A204.1 (cell line): ENCODE data around the gene EHMT1.
"Not testable (repeated sequence)": the region's sequence is repeated elsewhere in the genome, so short reads cannot be mapped to it uniquely, and the experiment has no call there.

Source experiments
- FAIRE-seq: peaks from 2 replicates; lab custom pipeline; 2012; peaks lifted over from hg19 to GRCh38; lab: Jason Lieb, UNC

The EHMT1 gene

DNA sequence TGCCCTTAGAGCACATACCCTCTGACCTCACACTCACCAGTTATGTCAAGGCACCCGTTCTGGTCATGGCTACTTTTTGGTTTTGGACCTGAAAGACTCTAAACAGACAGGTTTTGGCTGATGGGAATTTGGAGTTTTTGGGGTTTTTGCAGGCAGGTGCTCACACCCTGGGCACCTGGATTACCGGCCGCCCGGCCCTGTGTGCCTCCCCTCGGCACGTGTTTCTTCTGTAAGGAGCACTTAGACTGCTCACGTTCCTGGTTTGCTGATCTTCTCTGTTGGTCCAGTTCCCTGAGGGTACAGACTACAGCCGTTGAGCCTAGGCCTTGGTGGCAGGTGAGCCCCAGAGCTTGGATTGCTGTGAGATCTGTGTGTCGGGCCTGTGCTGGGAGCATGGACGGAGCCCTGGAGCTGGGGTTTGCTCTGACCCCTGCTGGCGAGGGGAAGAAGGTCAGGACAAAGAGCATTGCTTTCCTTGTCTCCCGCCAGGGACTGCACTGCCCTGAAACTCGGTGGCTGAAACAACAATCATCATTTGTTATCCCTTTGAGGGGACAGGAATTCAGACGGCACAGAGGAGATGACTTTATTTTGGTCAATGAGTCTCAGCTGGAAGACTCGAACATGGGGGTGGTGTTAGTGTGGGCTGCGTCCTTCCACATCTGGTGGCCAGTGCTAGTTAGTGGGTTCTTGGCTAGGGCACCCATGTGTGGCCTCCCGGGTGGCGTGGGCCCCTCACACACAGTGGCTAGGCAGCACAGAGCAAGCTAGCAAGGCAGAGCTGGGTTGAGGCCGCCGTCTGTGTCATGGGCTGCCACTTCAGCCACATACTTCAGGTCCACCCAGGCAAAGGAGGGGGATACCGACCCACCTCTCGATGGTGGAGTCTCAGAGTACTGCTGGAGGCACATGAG lies 76.4 kb downstream of the EHMT1 start:
- FAIRE-seq: no peak

DNA sequence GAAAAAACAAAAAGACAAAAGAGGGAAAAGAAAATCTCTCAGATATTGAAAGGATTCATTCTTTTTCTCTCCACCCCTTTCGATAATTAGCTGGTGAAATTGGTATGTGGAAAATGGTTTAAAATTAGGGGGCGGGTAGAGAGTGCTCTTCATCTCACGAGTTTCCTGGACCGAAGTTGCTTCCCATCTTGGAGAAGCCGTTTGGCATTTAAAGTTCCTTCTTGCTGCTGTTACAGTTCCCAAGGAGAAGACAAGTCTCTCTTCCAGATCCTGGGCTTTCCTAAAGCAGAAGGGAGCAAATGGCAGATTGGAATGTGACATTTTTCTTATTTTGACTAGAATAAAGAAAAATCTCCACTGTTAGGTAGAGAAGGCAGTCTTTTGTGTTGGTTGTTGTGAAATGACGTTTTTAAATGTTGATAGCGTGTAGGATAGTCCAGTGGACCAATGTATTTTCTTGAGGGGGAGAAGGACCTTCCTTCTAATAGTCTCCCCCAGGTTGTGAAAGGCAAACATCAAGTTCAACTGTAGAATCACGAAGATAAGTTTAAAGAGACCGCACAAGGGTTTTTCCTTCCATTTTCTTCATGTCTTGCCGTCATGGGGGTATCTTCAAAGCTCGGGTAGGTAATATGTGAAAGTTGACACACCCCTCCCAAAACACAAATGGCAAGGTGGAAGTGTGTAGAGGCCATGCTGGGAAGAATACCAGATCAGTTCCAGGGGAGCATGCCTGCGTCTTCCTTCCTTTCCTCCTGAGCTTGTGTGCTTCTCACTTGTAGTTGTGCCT lies 77.5 kb downstream of the EHMT1 start:
- FAIRE-seq: no peak

DNA sequence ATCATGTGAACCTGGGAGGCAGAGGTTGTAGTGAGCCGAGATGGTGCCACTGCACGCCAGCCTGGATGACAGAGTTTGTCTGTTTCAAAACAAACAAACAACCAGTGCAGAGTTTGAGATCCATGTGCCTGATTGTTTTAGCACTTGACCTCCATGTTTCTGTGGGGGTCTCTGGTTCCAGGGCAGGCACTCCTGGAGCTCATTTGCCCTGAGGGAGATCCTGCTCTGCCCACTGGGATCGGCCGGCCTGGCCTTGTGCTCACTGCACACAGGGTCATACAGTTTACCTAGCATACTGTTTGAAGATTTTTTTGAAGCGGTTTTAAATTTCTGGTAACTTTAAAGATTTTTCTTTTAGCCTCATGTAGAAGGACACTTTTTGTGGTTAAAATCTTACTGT lies 78.4 kb downstream of the EHMT1 start:
- FAIRE-seq: no peak

DNA sequence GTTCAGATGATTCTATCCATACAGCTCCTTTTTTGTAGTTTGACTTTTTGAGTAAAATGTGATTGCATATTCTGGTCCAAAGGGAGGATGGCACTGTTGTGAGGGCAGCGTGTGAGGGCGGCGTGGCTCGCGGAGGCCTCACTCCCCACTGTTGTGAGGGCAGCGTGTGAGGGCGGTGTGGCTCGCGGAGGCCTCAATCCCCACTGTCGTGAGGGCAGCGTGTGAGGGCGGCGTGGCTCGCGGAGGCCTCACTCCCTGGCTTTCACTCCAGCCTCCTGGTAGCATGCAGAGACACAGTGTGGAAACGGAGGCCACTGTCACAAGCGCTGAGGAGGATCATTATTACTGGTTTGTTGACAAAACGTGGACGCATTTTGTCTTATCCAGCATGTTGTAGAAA lies 79.0 kb downstream of the EHMT1 start:
- no peak for FAIRE-seq

DNA sequence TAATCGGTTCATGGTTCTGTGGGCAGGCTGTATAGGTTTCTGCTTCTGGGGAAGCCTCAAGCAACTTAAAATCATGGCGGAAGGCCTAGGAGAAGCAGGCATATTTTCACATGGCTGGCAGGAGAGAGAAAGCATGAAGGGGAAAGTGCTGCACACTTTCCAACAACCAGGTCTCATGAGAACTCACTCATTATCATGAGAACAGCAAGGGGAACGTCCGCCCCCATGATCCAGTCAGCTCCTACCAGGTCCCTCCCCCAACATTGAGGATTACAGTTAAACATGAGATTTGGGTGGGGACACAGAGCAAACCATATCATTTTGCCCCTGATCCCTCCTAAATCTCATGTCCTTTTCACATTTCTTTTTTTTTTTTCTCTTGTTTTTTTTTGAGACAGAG lies 82.1 kb downstream of the EHMT1 start:
- no peak for FAIRE-seq

DNA sequence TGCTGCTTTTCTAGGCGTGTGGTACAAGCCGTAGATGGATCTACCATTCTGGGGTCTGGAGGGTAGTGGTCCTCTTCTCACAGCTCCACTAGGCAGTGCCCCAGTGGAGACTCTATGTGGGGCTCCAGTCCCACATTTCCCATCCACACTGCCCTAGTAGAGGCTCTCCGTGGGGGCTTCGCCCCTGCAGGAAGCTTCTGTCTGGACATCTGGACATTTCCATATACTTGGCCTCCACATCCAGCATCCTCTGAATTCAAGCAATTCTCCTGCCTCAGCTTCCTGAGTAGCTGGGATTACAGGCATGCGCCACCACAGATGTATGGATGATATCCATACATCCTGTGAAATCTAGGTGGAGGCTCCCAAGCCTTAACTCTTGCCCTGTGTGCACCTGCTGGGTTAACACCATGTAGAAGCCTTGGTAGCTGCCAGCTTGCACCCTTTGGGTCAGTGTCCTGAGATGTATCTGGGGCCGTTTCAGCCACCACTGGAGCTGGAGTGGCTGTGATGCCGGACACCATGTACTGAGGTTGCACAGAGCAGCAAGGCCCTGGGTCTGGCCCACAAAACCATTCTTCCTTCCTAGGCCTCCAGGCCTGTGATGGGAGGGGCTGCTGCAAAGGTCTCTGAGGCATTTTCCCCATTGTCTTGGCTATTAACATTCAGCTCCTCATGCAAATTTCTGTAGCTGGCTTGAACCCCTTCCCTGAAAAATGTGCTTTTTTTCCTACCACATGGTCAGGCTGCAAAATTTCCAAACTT lies 84.0 kb downstream of the EHMT1 start:
- FAIRE-seq: no peak

DNA sequence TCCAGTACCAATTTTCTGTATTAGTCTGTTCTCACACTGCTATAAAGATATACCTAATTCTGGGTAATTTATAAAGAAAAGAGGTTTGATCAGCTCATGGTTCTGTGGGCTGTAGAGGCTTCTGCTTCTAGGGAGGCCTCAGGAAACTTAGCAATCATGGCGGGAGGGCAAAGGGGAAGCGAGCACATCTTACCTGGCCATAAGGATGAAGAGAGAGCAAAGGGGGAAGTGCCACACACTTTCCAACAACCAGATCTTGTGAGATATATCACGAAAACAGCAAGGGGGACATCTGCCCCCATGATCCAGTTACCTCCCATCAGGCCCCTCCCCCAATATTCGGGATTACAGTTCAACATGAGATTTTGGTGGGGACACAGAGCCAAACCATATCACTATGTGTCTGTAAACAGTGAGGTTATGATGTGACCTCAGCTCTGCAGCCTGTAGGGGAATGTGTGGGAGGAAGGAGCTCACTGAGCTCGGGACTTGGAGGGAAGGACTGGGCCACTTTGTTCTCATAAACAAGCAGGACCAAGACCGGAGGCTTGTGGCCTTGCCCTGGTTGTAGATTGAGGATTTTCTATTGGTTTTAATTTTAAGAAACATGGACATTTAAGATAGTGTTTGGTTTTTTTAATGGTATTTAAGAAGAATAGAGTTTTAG lies 85.2 kb downstream of the EHMT1 start:
- FAIRE-seq: no peak

DNA sequence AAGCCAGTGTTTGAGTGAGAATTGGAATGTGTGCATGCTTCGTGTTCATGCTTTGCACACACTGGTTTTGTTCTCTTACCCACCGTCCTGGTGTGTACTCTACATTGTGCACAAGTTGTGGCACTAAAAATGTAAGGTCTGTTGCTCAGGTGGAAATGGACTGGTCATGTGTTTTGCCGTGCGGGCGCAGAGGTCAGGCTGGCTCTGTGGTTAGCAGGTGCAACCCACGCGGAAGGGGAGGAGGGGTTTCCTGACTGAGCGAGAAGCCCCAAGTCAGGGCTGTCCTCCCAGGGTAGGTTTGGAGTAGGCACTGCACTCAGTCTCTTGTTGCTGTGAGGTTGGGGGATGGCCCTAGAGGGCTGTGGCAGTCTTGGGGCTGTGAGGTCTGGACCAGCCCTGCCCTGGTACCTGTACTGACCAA lies 86.6 kb downstream of the EHMT1 start:
- no peak for FAIRE-seq

DNA sequence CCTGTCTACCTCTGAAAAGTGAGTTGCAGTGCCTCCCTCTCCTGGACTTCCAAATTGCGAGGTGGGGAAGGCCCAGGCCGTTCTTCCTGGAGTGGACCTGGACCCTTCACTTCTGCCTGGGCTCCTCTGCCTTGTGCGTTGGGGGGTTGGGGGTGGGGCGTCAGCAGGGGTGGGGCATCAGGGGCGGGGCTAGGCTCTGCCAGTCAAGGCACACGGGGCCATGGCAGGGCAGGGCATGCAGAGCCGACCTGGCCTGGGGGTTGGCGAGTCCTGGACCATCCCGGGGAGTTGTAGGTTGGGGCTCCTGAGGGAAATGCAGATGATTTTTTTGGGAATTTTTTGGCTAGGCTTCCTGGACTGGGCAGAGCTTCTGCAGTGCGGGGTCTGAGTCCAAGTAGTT lies 87.1 kb downstream of the EHMT1 start:
- FAIRE-seq: no peak

DNA sequence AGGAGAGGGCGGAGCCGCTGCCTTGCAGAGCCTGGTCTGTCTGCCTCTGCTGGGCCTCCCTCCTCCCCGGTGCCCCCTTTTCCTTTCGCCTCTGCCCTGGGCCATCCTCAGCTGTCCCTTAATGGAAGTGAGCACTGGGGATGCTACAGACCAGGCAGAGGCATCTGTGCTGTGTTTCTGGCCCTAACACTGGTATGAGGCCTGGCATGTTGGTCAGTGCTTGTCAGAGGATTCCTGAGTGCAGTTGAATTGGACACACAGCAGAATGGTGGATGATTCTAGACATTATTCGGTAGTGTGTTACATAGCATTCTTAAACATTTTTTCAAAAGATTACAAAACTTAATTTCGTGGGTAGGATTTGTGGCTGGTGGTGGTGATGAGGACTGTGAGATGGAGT lies 88.6 kb downstream of the EHMT1 start:
- no peak for FAIRE-seq

DNA sequence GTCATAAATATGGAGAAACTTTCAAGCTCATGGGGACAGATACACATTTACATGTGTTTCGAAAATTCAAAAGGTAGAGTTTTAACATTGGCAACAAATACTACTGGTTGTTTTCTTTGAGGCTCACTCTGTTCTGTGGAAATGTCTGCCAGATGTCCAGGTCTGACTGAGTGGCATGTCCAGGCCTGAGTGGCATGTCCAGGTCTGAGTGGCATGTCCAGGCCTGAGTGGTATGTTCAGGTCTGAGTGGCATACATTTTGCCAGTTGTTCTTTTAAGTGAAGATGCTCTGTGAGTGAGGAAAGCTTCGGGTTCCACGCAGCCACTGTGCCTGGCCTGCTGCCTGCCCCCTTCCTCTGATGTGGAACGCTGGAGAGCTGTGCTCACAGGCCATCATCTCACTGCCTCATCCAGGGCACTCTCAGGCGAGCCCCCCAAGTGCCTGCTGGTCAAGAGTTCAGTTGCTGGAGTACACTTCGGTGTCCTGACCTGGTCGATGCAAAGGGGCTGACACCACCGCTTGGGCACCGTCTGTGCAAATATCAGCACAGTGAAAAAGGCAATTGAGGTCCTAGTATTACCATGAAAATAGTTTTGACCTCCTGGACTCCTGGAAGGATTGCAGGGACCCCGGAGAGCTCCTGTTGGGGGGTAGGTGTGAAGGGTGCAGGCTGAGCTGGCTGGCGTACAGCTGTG lies 89.9 kb downstream of the EHMT1 start:
- no peak for FAIRE-seq

DNA sequence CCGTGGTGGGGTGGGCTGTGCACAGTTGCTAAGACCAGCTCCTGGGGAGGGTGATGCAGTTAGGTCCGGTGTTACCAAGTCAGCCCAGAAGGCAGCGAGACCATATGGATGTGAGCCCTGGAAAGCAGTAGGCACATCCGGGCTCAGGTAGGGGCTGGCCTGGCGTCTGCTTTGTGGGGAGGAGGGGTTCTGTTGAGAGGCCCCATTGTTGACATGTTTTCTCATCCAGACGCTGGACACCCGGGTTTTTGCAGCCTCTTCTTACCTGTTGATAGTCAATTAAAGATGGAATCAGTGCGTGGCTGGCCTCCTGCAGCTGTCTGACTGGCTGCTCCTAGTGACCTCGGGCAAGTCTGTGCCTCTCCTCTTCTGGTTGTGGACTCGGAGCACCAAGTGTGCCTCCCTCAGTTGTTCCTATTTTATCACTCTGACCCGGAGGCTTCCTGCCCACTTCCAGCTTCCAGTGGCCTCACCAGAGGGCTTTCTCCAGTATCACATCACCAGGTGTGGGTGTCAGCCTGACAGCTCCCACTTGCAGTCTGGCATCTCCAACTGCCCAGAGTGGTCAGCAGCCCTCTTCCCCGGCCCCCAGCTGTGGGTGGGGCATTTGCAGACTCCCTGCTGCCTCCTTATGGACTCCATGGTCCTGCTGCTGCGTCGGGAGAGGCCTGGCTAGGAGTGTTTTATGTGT lies 90.8 kb downstream of the EHMT1 start:
- FAIRE-seq: no peak

DNA sequence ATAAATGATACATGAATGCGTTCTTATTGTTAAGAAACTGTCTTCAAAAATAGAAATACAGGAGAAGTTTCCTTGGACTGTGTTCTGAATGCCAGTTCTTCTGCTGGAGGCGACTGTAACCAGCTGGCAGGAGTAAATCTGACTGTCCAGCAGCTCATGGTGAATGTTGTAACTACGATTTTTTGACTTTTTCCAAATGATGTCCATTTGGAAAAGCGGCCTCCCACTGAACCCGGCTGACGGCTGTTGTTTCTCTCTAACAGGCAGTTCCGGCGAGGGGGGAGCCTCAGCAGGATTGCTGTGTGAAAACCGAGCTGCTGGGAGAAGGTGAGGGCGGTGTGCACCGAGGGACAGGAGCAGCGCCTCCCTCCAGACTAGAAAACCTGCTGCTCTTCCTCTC lies 91.9 kb downstream of the EHMT1 start:
- FAIRE-seq: no peak

DNA sequence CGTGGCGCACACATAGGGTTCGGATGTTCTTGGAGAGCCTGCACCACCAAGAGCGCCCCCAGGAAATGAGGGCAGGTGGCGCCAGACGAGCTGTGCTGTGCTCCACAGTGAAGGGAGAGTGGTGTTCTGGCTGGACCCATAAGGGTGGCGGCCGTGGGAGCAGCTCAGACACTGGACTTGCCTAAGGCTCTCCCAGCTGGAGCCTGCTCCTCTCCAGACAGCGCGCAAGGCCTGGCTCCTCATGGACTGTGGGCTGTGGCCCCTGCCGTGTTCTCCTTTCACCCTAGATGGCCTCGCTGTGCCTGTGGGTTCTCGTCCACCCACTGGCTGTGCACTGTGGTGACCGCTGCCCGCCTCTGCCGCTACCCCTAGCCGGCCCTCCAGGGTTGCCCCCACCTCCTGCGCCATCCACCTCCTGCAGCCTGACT lies 92.9 kb downstream of the EHMT1 start:
- FAIRE-seq: no peak

DNA sequence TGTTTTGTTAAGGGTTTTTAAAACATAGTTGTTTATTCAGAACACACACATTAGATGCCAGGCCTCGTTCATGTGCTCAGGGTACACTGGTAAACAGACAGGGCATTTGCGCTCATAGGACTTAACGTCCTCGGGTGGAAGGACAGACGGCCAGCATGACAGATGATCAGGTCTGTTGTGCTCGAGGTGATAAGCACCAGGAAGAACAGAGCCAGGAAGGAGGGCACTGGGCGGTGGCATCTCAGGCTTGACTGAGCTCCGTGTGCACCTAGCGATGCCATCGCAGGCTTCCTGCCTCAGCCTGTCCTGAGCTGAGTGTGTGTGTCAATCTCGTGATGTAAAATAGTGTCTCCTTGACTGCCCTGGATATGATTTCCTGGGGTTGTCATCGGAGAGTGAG lies 96.5 kb downstream of the EHMT1 start:
- no peak for FAIRE-seq

DNA sequence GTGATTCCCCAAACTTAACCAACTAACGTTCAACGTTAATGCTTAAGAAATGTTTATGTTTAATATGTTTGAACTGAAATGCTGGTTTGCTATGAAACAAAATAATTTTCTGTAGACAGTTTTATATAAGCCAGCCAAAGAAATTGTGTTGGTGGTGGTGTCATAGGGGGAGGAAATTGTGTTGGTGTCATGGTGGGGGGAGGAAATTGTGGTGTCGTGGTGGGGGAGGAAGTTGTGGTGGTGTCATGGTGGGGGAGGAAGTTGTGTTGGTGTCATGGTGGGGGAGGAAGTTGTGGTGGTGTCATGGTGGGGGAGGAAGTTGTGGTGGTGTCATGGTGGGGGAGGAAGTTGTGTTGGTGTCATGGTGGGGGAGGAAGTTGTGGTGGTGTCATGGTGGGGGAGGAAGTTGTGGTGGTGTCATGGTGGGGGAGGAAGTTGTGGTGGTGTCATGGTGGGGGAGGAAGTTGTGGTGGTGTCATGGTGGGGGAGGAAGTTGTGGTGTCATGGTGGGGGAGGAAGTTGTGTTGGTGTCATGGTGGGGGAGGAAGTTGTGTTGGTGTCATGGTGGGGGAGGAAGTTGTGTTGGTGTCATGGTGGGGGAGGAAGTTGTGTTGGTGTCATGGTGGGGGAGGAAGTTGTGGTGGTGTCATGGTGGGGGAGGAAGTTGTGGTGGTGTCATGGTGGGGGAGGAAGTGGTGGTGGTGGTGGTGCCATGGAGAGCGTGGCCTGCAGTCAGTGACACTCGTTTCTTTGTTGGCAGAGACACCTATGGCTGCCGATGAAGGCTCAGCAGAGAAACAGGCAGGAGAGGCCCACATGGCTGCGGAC lies 97.3 kb downstream of the EHMT1 start:
- FAIRE-seq: not testable (repeated sequence)

DNA sequence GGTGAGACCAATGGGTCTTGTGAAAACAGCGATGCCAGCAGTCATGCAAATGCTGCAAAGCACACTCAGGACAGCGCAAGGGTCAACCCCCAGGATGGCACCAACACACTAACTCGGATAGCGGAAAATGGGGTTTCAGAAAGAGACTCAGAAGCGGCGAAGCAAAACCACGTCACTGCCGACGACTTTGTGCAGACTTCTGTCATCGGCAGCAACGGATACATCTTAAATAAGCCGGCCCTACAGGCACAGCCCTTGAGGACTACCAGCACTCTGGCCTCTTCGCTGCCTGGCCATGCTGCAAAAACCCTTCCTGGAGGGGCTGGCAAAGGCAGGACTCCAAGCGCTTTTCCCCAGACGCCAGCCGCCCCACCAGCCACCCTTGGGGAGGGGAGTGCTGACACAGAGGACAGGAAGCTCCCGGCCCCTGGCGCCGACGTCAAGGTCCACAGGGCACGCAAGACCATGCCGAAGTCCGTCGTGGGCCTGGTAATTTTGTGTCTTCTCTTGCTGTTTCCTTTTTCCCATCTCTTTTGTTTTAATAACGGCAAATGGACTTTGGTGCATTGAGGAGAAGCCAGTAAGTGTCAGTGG lies 98.0 kb downstream of the EHMT1 start:
- FAIRE-seq: no peak

DNA sequence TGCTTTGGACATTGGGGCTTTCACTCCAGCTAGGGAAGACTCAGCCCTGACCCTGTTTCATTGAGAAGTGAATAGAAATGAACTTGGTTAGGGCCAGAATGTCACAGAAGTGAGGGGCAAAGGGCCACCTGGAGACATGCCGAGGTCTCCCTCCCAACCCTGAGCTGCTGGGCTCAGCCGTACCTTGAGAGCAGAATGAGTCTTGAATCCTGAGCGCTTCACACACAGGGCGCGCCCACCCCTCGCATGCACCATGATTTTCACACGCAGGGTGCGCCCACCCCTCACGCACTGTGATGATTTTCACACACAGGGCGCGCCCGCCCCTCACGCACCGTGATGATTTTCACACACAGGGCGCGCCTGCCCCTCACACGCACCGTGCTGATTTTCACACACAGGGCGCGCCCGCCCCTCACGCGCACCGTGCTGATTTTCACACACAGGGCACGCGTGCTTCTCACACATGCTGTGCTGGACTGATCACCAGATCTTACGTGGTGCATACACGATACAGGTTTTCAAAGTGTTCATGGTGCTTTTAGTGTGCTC lies 99.0 kb downstream of the EHMT1 start:
- no peak for FAIRE-seq

DNA sequence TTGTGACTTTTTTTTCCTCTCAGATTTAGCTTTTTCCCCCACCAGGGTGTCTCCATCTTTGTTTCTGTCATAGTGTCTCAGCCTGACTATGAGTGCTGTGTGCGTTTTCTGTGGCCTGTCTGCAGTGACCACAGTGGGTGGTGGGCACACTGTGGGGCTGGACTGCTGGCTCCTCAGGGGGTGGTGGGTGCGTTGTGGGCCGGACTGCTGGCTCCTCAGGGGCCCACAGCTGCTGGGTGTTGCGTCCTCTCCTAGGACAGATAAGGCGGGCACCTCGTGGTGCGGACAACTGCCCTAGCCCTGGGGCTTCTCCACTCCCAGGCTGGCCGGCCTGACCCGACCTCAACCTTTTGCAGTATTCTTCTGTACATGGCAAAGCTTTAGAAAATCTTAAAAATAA lies 100.4 kb downstream of the EHMT1 start:
- FAIRE-seq: no peak
